Measurements from ENCODE around the gene RPS13.
"Not testable (repeated sequence)": the region's sequence is repeated elsewhere in the genome, so short reads cannot be mapped to it uniquely, and the experiment has no call there.

Gene RPS13

DNA sequence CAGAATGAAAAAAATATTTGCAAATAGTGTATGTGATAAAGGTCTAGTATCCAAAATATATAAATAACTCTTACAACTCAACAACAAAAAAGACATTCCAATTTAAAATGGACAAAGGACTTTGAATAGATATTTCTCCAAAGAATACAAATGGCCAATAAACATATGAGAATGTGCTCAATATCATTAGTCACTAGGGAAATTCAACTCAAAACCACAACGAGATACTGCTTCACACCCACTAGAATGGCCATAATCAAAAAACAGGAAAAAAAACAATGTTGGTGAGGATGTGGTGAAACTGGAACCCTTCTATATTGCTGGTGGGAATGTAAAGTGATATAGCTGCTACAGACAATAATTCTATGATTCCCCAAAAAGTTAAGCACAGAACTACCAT lies 38.6 kb upstream of the RPS13 start:
- H3F3A ChIP-seq (ENCODE audit: low read depth), result no peaks in the 10 kb centered on the region
- no peak overlapping the region for H2AFZ ChIP-seq (ENCODE audit: low read length)
- no peaks in the 10 kb centered on the region for H3K4me1 ChIP-seq (ENCODE audit: insufficient read depth, low read length, poor library complexity, severe bottlenecking)
- H3K79me2 ChIP-seq (ENCODE audit: insufficient read depth, low read length), result no peaks in the 10 kb centered on the region
- peaks cover 15% of the 10 kb centered on the region; the same call in 1 of the 2 replicates for H3K36me3 ChIP-seq (ENCODE audit: insufficient read depth, low read length)
- H3K9me2 ChIP-seq (replicated peaks; ENCODE audit: low read depth, low read length), result no peaks in the 10 kb centered on the region
- H3K27me3 ChIP-seq (ENCODE audit: insufficient read depth, low read length, poor library complexity, severe bottlenecking), result no peaks in the 10 kb centered on the region
- no peaks in the 10 kb centered on the region for H4K20me1 ChIP-seq (ENCODE audit: insufficient read depth, low read length, poor library complexity, severe bottlenecking)
- no peaks in the 10 kb centered on the region for H3K9me3 ChIP-seq (ENCODE audit: insufficient read depth, low read depth, low read length)
- H3K9ac ChIP-seq (ENCODE audit: low read depth, low read length, poor library complexity, severe bottlenecking), result no peak overlapping the region
- TF ChIP-seq, protein P1, sequence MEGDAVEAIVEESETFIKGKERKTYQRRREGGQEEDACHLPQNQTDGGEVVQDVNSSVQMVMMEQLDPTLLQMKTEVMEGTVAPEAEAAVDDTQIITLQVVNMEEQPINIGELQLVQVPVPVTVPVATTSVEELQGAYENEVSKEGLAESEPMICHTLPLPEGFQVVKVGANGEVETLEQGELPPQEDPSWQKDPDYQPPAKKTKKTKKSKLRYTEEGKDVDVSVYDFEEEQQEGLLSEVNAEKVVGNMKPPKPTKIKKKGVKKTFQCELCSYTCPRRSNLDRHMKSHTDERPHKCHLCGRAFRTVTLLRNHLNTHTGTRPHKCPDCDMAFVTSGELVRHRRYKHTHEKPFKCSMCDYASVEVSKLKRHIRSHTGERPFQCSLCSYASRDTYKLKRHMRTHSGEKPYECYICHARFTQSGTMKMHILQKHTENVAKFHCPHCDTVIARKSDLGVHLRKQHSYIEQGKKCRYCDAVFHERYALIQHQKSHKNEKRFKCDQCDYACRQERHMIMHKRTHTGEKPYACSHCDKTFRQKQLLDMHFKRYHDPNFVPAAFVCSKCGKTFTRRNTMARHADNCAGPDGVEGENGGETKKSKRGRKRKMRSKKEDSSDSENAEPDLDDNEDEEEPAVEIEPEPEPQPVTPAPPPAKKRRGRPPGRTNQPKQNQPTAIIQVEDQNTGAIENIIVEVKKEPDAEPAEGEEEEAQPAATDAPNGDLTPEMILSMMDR (conservative IDR thresholded peaks at IDR 0.05; ENCODE audit: low read length), result no peak
- no peak for TF ChIP-seq EZH2phosphoT487 (IDR thresholded peaks at IDR 0.05; ENCODE audit: borderline replicate concordance)
- no peak overlapping the region for H3K4me3 ChIP-seq (ENCODE audit: low read length, poor library complexity, severe bottlenecking)
- no peak overlapping the region for H3K4me2 ChIP-seq (ENCODE audit: low read depth, low read length, poor library complexity, severe bottlenecking)

DNA sequence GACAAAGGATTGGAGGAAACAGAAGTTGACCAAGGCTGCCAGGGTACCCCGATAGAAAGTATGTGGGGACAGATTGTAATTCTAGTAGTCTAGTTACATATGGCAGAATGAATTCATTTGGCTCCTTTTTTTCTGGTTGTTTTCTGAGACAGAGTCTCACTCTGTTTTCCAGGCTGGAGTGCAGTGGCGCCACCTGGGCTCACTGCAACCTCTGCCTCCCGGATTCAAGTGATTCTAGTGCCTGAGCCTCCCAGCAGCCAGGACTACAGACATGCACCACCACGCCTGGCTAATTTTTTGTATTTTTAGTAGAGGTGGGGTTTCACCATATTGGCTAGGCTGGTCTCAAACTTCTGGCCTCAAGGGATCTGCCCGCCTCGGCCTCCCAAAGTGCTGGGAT lies 30.3 kb upstream of the RPS13 start:
- H3K36me3 ChIP-seq (ENCODE audit: insufficient read depth, low read length), result peaks cover 37% of the 10 kb centered on the region; the same call in 1 of the 2 replicates
- not testable (repeated sequence) for H3F3A ChIP-seq (ENCODE audit: low read depth)

DNA sequence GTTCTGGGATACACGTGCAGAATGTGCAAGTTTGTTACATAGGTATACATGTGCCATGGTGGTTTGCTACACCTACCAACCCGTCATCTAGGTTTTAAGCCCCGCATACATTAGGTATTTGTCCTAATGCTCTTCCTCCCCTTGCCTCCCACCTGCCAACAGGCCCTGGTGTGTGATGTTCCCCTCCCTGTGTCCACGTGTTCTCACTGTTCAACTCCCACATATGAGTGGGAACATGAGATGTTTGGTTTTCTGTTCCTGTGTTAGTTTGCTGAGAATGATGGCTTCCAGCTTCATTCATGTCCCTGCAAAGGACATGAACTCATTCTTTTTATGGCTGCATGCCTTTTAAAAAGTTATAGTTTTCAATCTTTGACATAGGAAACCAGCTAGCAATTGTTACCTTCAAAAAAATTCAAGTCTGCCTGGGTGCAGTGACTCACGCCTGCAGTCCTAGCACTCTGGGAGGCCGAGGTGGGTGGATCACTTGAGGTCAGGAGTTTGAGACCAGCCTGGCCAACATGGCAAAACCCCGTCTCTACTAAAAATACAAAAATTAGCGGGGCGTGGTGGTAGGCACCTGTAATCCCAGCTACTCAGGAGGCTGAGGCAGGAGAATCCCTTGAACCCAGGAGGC lies 28.1 kb upstream of the RPS13 start:
- H3K79me2 ChIP-seq (ENCODE audit: insufficient read depth, low read length); H4K20me1 ChIP-seq (ENCODE audit: insufficient read depth, low read length, poor library complexity, severe bottlenecking); H3K9ac ChIP-seq (ENCODE audit: low read depth, low read length, poor library complexity, severe bottlenecking); H2AFZ ChIP-seq (ENCODE audit: low read length); H3F3A ChIP-seq (ENCODE audit: low read depth); H3K9me3 ChIP-seq (ENCODE audit: insufficient read depth, low read depth, low read length); H3K27me3 ChIP-seq (ENCODE audit: insufficient read depth, low read length, poor library complexity, severe bottlenecking); H3K4me3 ChIP-seq (ENCODE audit: low read length, poor library complexity, severe bottlenecking); H3K4me2 ChIP-seq (ENCODE audit: low read depth, low read length, poor library complexity, severe bottlenecking); H3K9me2 ChIP-seq (replicated peaks; ENCODE audit: low read depth, low read length); H3K4me1 ChIP-seq (ENCODE audit: insufficient read depth, low read length, poor library complexity, severe bottlenecking): not testable (repeated sequence)
- peaks cover 40% of the 10 kb centered on the region; the same call in 1 of the 2 replicates for H3K36me3 ChIP-seq (ENCODE audit: insufficient read depth, low read length)

More for the DNA sequence above, 30.3 kb upstream of the RPS13 start:
- not testable (repeated sequence) for H3K9ac ChIP-seq (ENCODE audit: low read depth, low read length, poor library complexity, severe bottlenecking); H2AFZ ChIP-seq (ENCODE audit: low read length); H3K9me3 ChIP-seq (ENCODE audit: insufficient read depth, low read depth, low read length); H3K4me2 ChIP-seq (ENCODE audit: low read depth, low read length, poor library complexity, severe bottlenecking); H3K27me3 ChIP-seq (ENCODE audit: insufficient read depth, low read length, poor library complexity, severe bottlenecking); H3K79me2 ChIP-seq (ENCODE audit: insufficient read depth, low read length); H4K20me1 ChIP-seq (ENCODE audit: insufficient read depth, low read length, poor library complexity, severe bottlenecking); H3K9me2 ChIP-seq (replicated peaks; ENCODE audit: low read depth, low read length); H3K4me3 ChIP-seq (ENCODE audit: low read length, poor library complexity, severe bottlenecking); H3K4me1 ChIP-seq (ENCODE audit: insufficient read depth, low read length, poor library complexity, severe bottlenecking)
- TF ChIP-seq, protein P1 (conservative IDR thresholded peaks at IDR 0.05; ENCODE audit: low read length), result peak; percentile 42

DNA sequence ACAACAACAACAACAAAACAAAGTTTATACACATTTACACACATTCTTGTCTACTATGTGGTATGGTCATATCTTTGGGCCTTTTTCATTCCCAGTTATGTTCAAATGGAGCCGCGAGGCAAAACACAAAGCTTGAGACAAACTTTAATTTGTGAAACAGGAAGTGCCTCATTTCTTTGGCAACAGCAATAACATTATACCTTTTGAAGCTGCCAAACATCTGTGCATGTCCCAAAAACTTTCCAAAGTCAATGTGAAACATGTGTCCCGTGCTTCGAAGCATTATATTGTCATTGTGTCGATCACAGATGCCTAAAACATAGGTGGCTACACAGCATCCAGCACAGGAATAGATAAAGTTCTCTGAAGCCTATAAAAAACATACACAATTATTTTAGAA lies 25.0 kb upstream of the RPS13 start:
- H4K20me1 ChIP-seq (ENCODE audit: insufficient read depth, low read length, poor library complexity, severe bottlenecking), result no peaks in the 10 kb centered on the region
- no peaks in the 10 kb centered on the region for H3K79me2 ChIP-seq (ENCODE audit: insufficient read depth, low read length)
- no peak overlapping the region for H3K4me3 ChIP-seq (ENCODE audit: low read length, poor library complexity, severe bottlenecking)
- H3K9me3 ChIP-seq (ENCODE audit: insufficient read depth, low read depth, low read length), result no peaks in the 10 kb centered on the region
- H3K9me2 ChIP-seq (replicated peaks; ENCODE audit: low read depth, low read length), result no peaks in the 10 kb centered on the region
- TF ChIP-seq, protein P1 (conservative IDR thresholded peaks at IDR 0.05; ENCODE audit: low read length), result no peak
- no peak for TF ChIP-seq EZH2phosphoT487 (IDR thresholded peaks at IDR 0.05; ENCODE audit: borderline replicate concordance)
- H2AFZ ChIP-seq (ENCODE audit: low read length), result no peak overlapping the region
- no peaks in the 10 kb centered on the region for H3K27me3 ChIP-seq (ENCODE audit: insufficient read depth, low read length, poor library complexity, severe bottlenecking)
- no peak overlapping the region for H3K9ac ChIP-seq (ENCODE audit: low read depth, low read length, poor library complexity, severe bottlenecking)
- H3F3A ChIP-seq (ENCODE audit: low read depth), result no peaks in the 10 kb centered on the region
- no peak overlapping the region for H3K4me2 ChIP-seq (ENCODE audit: low read depth, low read length, poor library complexity, severe bottlenecking)
- no peaks in the 10 kb centered on the region for H3K4me1 ChIP-seq (ENCODE audit: insufficient read depth, low read length, poor library complexity, severe bottlenecking)
- H3K36me3 ChIP-seq (ENCODE audit: insufficient read depth, low read length), result peaks cover 40% of the 10 kb centered on the region; the same call in 1 of the 2 replicates
